ENCODE measurements around the gene PRR12. TPM values are rescaled to one million over a fixed set of nuclear protein-coding genes. Genes with fewer than 3 reads are reported as not detected.

Gene PRR12
- total RNA-seq, 1 donor from 2014 or later: 15.5 TPM

- TF ChIP-seq POLR2A (IDR thresholded peaks at IDR 0.05) (no peak), CTCF (IDR thresholded peaks at IDR 0.05) (no peak), POLR2AphosphoS5 (IDR thresholded peaks at IDR 0.05; ENCODE audit: insufficient read depth in 1 of 2, low read depth in 1 of 2) (no peak)
- peaks cover 0 to 41% of the 10 kb centered on the region in 2 donors for H3K36me3 ChIP-seq
Measured at GRCh38 chr19:49557641-49558325, 33.2 kb upstream of the PRR12 start.

GRCh38 chr19:49558591-49558990, 32.4 kb upstream of the PRR12 start:
- peaks cover 26% of the 10 kb centered on the region for H3K4me1 ChIP-seq
- TF ChIP-seq POLR2A (IDR thresholded peaks at IDR 0.05): no peak
- H3K27me3 ChIP-seq: no peaks in the 10 kb centered on the region
- no peak overlapping the region for H3K27ac ChIP-seq
- H3K4me3 ChIP-seq: no peak overlapping the region
- no peak for DNase-seq (ENCODE audit: extremely low spot score in 2 of 2)
- intact Hi-C loops (cut with DNase I): no loop called here
- peaks cover 0 to 41% of the 10 kb centered on the region in 2 donors for H3K36me3 ChIP-seq
- no peaks in the 10 kb centered on the region for H3K9me3 ChIP-seq

More at GRCh38 chr19:49557641-49558325, 33.2 kb upstream of the PRR12 start:
- Histone ChIP-seq H3K27me3 (no peaks in the 10 kb centered on the region), H3K9me3 (no peaks in the 10 kb centered on the region), H3K27ac (no peak overlapping the region), H3K4me3 (no peak overlapping the region), H3K4me1 (peaks cover 28% of the 10 kb centered on the region)
- intact Hi-C loops (cut with DNase I): no loop called here
- no peak for DNase-seq (ENCODE audit: extremely low spot score in 2 of 2)

GRCh38 chr19:49559443-49559842, 31.5 kb upstream of the PRR12 start:
- no peaks in the 10 kb centered on the region for H3K9me3 ChIP-seq
- TF ChIP-seq CTCF (IDR thresholded peaks at IDR 0.05) (no peak), POLR2AphosphoS5 (IDR thresholded peaks at IDR 0.05; ENCODE audit: insufficient read depth in 1 of 2, low read depth in 1 of 2) (no peak), POLR2A (IDR thresholded peaks at IDR 0.05) (no peak)
- DNase-seq (ENCODE audit: extremely low spot score in 2 of 2): no peak
- no peak overlapping the region for H3K27ac ChIP-seq
- H3K4me1 ChIP-seq: peaks cover 20% of the 10 kb centered on the region
- H3K27me3 ChIP-seq: no peaks in the 10 kb centered on the region
- intact Hi-C loops (cut with DNase I): no loop called here
- H3K4me3 ChIP-seq: no peak overlapping the region
- H3K36me3 ChIP-seq: peaks cover 0 to 41% of the 10 kb centered on the region in 2 donors

- Histone ChIP-seq H3K36me3 (peaks cover 0 to 41% of the 10 kb centered on the region in 2 donors), H3K4me3 (no peak overlapping the region), H3K27ac (no peak overlapping the region), H3K4me1 (peaks cover 21% of the 10 kb centered on the region), H3K9me3 (no peaks in the 10 kb centered on the region), H3K27me3 (no peaks in the 10 kb centered on the region)
- intact Hi-C loops (cut with DNase I): no loop called here
- no peak for TF ChIP-seq POLR2A (IDR thresholded peaks at IDR 0.05)
- TF ChIP-seq CTCF (IDR thresholded peaks at IDR 0.05): no peak
- TF ChIP-seq POLR2AphosphoS5 (IDR thresholded peaks at IDR 0.05; ENCODE audit: insufficient read depth in 1 of 2, low read depth in 1 of 2): no peak
- no peak for DNase-seq (ENCODE audit: extremely low spot score in 2 of 2)
Measured at GRCh38 chr19:49559928-49560327, 31.1 kb upstream of the PRR12 start.

GRCh38 chr19:49560358-49560900, 30.6 kb upstream of the PRR12 start:
- H3K4me3 ChIP-seq: no peak overlapping the region
- H3K27ac ChIP-seq: no peak overlapping the region
- intact Hi-C loops (cut with DNase I): no loop called here
- no peaks in the 10 kb centered on the region for H3K27me3 ChIP-seq
- no peak for DNase-seq (ENCODE audit: extremely low spot score in 2 of 2)
- peaks cover 0 to 38% of the 10 kb centered on the region in 2 donors for H3K36me3 ChIP-seq
- peaks cover 23% of the 10 kb centered on the region for H3K4me1 ChIP-seq
- H3K9me3 ChIP-seq: no peaks in the 10 kb centered on the region
- TF ChIP-seq CTCF (IDR thresholded peaks at IDR 0.05) (no peak), POLR2AphosphoS5 (IDR thresholded peaks at IDR 0.05; ENCODE audit: insufficient read depth in 1 of 2, low read depth in 1 of 2) (no peak), POLR2A (IDR thresholded peaks at IDR 0.05) (no peak)

Measured in vagina (tissue), 2 donors.